Fibroblast of mammary gland (primary cell): Measurements from ENCODE around the gene SUMO3.

Experiments used
- DNase-seq: peaks from one replicate; pipeline ENCODE4 v3.0.0-alpha.2; 2010; ENCODE audit warnings: low read depth
- H3K4me3 ChIP-seq: 2 replicates; pipeline ENCODE4 v1.5.1; 2011; ENCODE audit warnings: low read depth, mild to moderate bottlenecking, low read length, moderate library complexity; ENCODE audit not compliant: control insufficient read depth
- CTCF ChIP-seq: conservative IDR thresholded peaks from 2 replicates; pipeline ENCODE4 v1.5.1; 2011; ENCODE audit warnings: low read depth, low read length, inconsistent platforms; ENCODE audit not compliant: control insufficient read depth, insufficient read depth

Gene SUMO3

GRCh38 chr21:44780137-44780502 is 37.7 kb downstream of the SUMO3 start:
- no peak overlapping the region for H3K4me3 ChIP-seq
- TF ChIP-seq CTCF, result no peak
- DNase-seq, result no peak

GRCh38 chr21:44779417-44780136 is 38.3 kb downstream of the SUMO3 start:
- no peak for TF ChIP-seq CTCF
- no peak overlapping the region for H3K4me3 ChIP-seq
- no peak for DNase-seq

- H3K4me3 ChIP-seq, result no peak overlapping the region
- TF ChIP-seq CTCF, result no peak
- no peak for DNase-seq
These were observed 38.9 kb downstream of the SUMO3 start for GRCh38 chr21:44778983-44779382.

- TF ChIP-seq CTCF, result no peak
- DNase-seq, result peak; percentile 32
- H3K4me3 ChIP-seq, result no peak overlapping the region
These were observed 39.4 kb downstream of the SUMO3 start for GRCh38 chr21:44778499-44778911.

GRCh38 chr21:44778094-44778493 is 39.8 kb downstream of the SUMO3 start:
- no peak for TF ChIP-seq CTCF
- DNase-seq, result no peak
- no peak overlapping the region for H3K4me3 ChIP-seq

GRCh38 chr21:44774972-44775371 is 42.9 kb downstream of the SUMO3 start:
- no peak for DNase-seq
- no peak overlapping the region for H3K4me3 ChIP-seq
- no peak for TF ChIP-seq CTCF
